GM18951 (cell line): ENCODE data around the gene GLYAT.

Experiments used
- POLR2A ChIP-seq: IDR thresholded peaks from 4 replicates; pipeline ENCODE4 v1.6.1; 2011; ENCODE audit warnings: mild to moderate bottlenecking; ENCODE audit not compliant: insufficient read length, insufficient read depth; ENCODE audit errors: extremely low read depth
- in situ Hi-C: fragments of 300-500 bp; cut with MboI; formaldehyde crosslinking; loops from one replicate; pipeline ENCODE4 v1.12.0; 2022; ENCODE audit warnings: low sequenced_read_pairs, mixed read lengths, inconsistent platforms; ENCODE audit not compliant: unreplicated experiment

The GLYAT gene

DNA sequence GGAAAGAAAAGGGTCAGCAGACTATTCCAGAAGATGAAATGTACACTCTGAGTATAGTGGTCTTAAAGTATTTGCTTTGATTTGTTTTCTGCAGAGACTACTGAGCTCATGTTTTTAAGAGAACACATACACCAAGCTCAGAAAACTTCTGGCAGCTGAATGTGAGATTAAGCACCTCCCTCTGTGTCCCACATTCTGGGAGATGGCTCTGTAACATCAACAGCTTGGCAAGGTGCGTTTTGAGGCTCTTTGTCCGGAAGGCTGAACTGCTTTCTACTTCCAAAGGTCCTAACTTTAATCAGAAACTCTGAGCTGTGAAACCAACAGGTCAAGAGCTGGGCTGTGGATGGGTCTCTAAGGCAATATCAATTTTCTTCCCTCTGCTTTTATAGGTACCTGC, 36.4 kb upstream of the GLYAT start:
- in situ Hi-C loops = no loop called here
- TF ChIP-seq POLR2A = no peak

DNA sequence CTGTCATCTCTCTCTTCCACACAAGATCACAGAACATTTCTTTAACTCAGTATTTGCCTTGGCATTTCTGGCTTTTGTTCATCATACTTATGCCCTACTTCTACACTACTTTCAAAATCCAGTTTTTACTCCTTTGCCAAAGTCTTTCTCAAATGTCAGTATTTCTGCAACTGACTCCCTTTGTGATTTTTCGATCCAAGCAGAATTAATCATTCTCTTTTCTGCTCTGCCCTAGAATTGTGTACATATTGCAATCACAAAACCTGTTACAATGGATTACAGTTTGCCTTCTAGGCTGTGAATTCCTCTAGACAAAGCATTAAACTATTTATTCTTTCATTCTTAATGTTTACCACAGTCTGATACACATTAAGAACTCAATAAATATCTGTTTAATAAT, 33.3 kb upstream of the GLYAT start:
- in situ Hi-C loops = no loop called here

DNA sequence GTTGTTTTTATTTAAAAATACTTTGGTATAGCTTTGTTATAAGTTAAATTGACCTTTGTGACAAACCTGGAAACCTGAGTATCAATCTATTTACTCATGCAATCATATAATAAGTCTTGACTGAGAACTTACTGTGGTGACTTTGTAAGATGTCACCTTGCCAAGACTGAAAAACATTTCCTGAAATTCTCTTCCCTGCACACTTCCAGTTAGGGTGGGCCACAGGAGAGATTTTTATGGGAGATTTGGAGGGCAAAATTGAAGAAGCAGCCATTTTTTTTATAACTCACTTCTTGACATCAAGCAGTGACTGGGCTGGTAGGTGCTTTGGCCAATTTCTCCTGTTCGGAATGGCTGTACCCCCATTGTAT, 31.4 kb upstream of the GLYAT start:
- in situ Hi-C loops = no loop called here
- no peak for TF ChIP-seq POLR2A

More for the DNA sequence above, 33.3 kb upstream of the GLYAT start:
- TF ChIP-seq POLR2A = no peak

DNA sequence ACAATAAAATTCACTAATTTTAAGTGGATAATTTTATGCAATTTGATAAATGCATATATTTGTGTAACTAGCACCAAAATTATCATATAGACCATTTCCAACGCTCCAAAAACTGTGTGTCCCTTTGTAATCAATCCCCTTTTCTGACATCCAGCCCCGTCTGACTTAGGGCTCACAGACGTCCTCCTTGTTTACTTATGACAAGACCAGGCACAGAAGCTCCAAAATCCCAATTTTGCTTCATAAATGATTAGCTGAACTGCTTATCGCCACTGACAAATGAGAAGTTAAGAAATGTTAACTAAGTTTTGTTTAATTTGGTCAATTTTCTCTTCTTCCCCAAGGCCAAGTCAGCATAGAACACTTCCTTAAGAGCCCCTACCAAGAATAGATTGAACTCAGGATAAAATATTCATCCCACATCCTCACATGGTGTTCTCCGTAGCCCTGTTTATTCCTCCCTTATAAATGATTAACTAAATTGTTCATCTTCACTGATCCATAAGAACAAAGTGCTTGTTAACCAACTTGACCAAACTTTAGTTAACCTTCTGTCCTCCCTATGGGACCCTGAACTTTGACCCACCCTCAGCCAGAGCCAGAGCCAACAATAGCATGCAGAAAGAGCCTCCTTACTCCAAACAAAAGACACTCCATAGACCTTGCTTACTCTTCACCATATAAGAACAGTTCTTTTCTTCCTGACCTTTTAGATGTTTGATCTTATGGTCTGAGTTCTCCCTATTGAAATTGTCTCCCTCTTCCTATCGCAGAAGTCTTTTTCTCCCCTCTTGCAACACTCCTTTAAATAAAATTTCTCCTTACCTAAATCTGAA, 30.8 kb upstream of the GLYAT start:
- in situ Hi-C loops = no loop called here

GRCh38 chr11:58757439-58757838, 25.7 kb upstream of the GLYAT start:
- no peak for TF ChIP-seq POLR2A
- in situ Hi-C loops = no loop called here

More for the DNA sequence above, 30.8 kb upstream of the GLYAT start:
- TF ChIP-seq POLR2A = no peak

GRCh38 chr11:58745705-58746364, 14.1 kb upstream of the GLYAT start:
- in situ Hi-C loops = no loop called here
- TF ChIP-seq POLR2A = no peak

DNA sequence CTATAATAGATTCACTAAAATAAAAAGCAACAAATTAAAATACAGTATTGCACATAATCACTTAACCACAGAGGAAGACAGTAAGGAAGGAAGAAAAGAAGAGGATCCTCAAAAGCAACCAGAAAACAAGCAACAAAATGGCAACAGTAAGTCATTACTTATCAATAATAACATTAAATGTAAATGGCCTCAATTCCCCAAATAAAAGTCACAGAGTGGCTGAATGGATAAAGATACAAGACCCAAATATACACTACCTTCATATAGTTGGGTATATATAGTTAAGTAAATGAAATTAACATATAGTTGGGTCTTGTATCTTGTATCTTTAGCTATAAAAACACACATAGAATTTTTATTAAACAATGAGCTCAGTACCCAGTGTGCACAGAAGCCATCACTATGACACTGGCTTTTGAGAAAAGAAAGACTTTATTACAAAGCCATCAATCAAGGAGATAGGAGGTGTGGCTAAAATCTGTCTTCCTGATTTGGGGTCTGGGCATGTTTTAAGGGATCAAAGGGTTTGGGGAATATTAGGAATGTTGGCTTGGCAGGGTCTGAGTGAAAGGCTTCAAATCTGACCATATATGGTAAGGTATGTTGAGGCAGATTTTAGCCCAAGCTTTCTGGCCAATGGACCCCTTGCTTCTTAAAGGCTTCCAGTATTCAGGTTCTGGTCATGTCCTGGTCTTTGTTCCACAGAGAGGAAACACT, 13.4 kb upstream of the GLYAT start:
- in situ Hi-C loops = no loop called here
- TF ChIP-seq POLR2A = no peak

GRCh38 chr11:58742981-58743880, 11.5 kb upstream of the GLYAT start:
- TF ChIP-seq POLR2A = no peak
- in situ Hi-C loops = no loop called here

- TF ChIP-seq POLR2A = no peak
Measured at GRCh38 chr11:58742140-58742539, 10.4 kb upstream of the GLYAT start.

DNA sequence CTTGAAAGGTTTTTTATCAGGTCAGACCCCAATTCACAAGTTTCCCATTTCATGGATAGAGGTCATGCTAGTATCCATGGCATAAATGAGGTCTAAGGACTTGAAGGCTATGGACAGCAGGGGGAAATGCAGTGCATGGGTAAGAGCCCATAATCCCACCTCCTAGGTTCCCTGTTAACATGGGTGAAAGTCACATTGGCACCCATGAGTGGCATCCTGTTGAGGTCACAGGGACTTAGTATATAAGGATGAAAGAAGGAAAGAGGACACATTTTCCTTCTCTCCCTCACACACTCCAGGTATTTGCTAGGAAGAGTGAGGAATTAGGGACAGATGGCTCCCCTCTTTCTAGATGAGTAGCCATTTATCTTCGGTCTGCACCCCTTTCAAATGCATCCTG, 9.4 kb upstream of the GLYAT start:
- in situ Hi-C loops = no loop called here

More at GRCh38 chr11:58742140-58742539, 10.4 kb upstream of the GLYAT start:
- in situ Hi-C loops = no loop called here

DNA sequence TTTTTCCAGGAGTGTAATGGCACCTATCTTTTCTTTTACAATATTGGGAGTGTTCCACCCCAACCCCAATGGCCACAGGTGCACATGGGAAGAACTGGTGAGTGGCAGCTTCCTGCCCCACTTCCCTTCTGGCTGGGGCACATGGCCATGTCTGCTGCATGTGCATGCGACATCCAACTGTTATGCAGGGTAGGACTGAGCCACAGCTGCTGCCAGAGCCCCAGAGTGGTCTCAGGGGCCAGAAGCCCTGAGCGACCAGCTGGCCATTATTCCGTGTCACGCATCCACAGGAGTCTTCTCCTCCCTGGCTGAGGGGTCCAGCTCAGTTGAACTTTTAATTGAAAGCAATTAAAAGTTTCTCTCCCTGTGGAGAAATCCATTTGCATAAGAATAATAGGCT, 8.7 kb upstream of the GLYAT start:
- in situ Hi-C loops = no loop called here

More for the DNA sequence above, 9.4 kb upstream of the GLYAT start:
- no peak for TF ChIP-seq POLR2A

DNA sequence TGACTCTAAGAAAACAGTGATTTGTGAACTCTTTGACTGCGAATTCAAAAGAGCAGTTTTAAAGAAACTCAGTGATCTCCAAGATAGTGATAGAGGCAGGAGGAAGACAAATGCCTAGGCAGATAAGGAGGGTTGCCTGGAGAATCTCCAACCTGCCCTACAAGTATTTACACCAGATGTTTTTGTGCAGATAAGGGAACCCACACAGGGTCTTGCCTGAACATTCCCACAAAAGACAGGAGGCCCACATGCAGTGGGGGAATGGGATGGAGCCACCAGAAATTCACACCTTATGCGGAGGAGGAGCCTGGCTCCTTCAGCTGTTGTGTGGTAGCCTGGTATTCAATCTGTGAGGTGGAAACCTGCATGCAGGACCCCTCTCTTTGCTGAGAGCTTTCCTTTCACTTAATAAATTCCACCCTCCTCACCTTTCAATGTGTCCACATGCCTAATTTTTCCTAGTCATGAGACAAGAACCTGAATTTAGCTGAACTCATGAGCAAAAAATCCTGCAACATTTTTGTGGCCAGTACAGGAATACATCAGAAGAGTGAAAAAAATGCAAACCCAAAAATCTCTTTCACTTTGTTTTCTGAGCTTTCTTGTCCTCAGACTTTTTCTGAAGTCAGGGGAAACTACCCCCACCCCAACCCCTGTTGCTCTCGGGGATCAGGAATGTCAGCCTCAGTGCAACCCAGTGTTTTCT, 8.1 kb upstream of the GLYAT start:
- no peak for TF ChIP-seq POLR2A
- in situ Hi-C loops = no loop called here

More for the DNA sequence above, 8.7 kb upstream of the GLYAT start:
- no peak for TF ChIP-seq POLR2A
